GM19468 (cell line): ENCODE data around the gene USP28.
"Not testable (repeated sequence)": the region's sequence is repeated elsewhere in the genome, so short reads cannot be mapped to it uniquely, and the experiment has no call there.

ENCODE experiments used
- ATAC-seq: cut with Tn5 transposase; IDR thresholded peaks from one replicate; pipeline ENCODE4 v1.9.1; 2021; ENCODE audit warnings: mild to moderate bottlenecking, moderate library complexity, moderate number of reproducible peaks; ENCODE audit not compliant: unreplicated experiment; ENCODE audit errors: extremely low read depth

USP28 gene

GRCh38 chr11:113875234-113876073 is at the start of gene USP28:
USP28 (minus strand) TSS chr11:113875572; CDS start chr11:113875501, 71 bp downstream.
- ATAC-seq, result peak; percentile 81

- no peak for ATAC-seq
These were observed 48.2 kb upstream of the USP28 start for GRCh38 chr11:113923572-113923971.

- not testable (repeated sequence) for ATAC-seq
These were observed 36.1 kb upstream of the USP28 start for GRCh38 chr11:113911491-113911890.

GRCh38 chr11:113908098-113908497 is 32.7 kb upstream of the USP28 start:
- no peak for ATAC-seq

GRCh38 chr11:113907681-113908080 is 32.3 kb upstream of the USP28 start:
- no peak for ATAC-seq

GRCh38 chr11:113907152-113907551 is 31.8 kb upstream of the USP28 start:
- ATAC-seq, result no peak

- ATAC-seq, result no peak
These were observed 31.1 kb upstream of the USP28 start for GRCh38 chr11:113906516-113906915.

- no peak for ATAC-seq
These were observed 30.7 kb upstream of the USP28 start for GRCh38 chr11:113906038-113906437.

GRCh38 chr11:113904379-113905101 is 29.2 kb upstream of the USP28 start, which contains the start of gene HTR3B:
HTR3B (plus strand) TSS chr11:113904796; CDS start chr11:113904934, 138 bp downstream.
- no peak for ATAC-seq

GRCh38 chr11:113901141-113901540 is 25.8 kb upstream of the USP28 start:
- ATAC-seq, result no peak

GRCh38 chr11:113896156-113896879 is 20.9 kb upstream of the USP28 start:
- ATAC-seq, result no peak

GRCh38 chr11:113895367-113896155 is 20.2 kb upstream of the USP28 start:
- no peak for ATAC-seq

GRCh38 chr11:113894421-113894996 is 19.1 kb upstream of the USP28 start:
- peak; percentile 58 for ATAC-seq

- ATAC-seq, result no peak
These were observed 13.5 kb upstream of the USP28 start for GRCh38 chr11:113888848-113889247.

GRCh38 chr11:113885897-113886296 is 10.5 kb upstream of the USP28 start:
- no peak for ATAC-seq

GRCh38 chr11:113884361-113884836 is 9.0 kb upstream of the USP28 start:
- ATAC-seq, result no peak

- no peak for ATAC-seq
These were observed 6.5 kb upstream of the USP28 start for GRCh38 chr11:113881856-113882255.

- ATAC-seq, result no peak
These were observed 5.6 kb upstream of the USP28 start for GRCh38 chr11:113880971-113881370.

- ATAC-seq, result not testable (repeated sequence)
These were observed 4.1 kb upstream of the USP28 start for GRCh38 chr11:113879446-113879845.
